GM18499 (cell line): ENCODE measurements around the gene OLFM2.
"Not testable (repeated sequence)": the region's sequence is repeated elsewhere in the genome, so short reads cannot be mapped to it uniquely, and the experiment has no call there.

Experiments used
- ATAC-seq: cut with Tn5 transposase; IDR thresholded peaks from one replicate; pipeline ENCODE4 v1.9.1; 2021; ENCODE audit warnings: moderate number of reproducible peaks; ENCODE audit not compliant: insufficient read depth, unreplicated experiment

OLFM2 gene

GRCh38 chr19:9936326-9937000, at the start of gene OLFM2:
OLFM2 (minus strand) TSS chr19:9936515; CDS start chr19:9936366, 149 bp downstream.
- no peak for ATAC-seq

GRCh38 chr19:9981406-9982260, 45.3 kb upstream of the OLFM2 start:
- no peak for ATAC-seq

GRCh38 chr19:9972103-9972502, 35.8 kb upstream of the OLFM2 start:
- no peak for ATAC-seq

- ATAC-seq = no peak
These were observed 35.0 kb upstream of the OLFM2 start for GRCh38 chr19:9971166-9971897.

GRCh38 chr19:9970481-9970880, 34.2 kb upstream of the OLFM2 start:
- ATAC-seq = no peak

GRCh38 chr19:9969688-9969975, 33.3 kb upstream of the OLFM2 start:
- no peak for ATAC-seq

GRCh38 chr19:9968820-9969687, 32.7 kb upstream of the OLFM2 start:
- no peak for ATAC-seq

GRCh38 chr19:9967326-9967725, 31.0 kb upstream of the OLFM2 start:
- ATAC-seq = no peak

GRCh38 chr19:9966448-9966847, 30.1 kb upstream of the OLFM2 start:
- no peak for ATAC-seq

- ATAC-seq = no peak
These were observed 29.7 kb upstream of the OLFM2 start for GRCh38 chr19:9966024-9966423.

- ATAC-seq = no peak
These were observed 26.4 kb upstream of the OLFM2 start for GRCh38 chr19:9962623-9963290.

- ATAC-seq = no peak
These were observed 24.8 kb upstream of the OLFM2 start for GRCh38 chr19:9961103-9961502.

- no peak for ATAC-seq
These were observed 22.1 kb upstream of the OLFM2 start for GRCh38 chr19:9958379-9958821.

- ATAC-seq = no peak
These were observed 20.6 kb upstream of the OLFM2 start for GRCh38 chr19:9956956-9957355.

- ATAC-seq = no peak
These were observed 17.7 kb upstream of the OLFM2 start for GRCh38 chr19:9953802-9954542.

GRCh38 chr19:9952276-9952675, 16.0 kb upstream of the OLFM2 start:
- no peak for ATAC-seq

- no peak for ATAC-seq
These were observed 11.1 kb upstream of the OLFM2 start for GRCh38 chr19:9947441-9947840.

- not testable (repeated sequence) for ATAC-seq
These were observed 10.3 kb upstream of the OLFM2 start for GRCh38 chr19:9946528-9947125.
